Right hindlimb (tissue), 1 donor: ENCODE data around the gene RHBDL1.

Experiments
- DNase-seq: peaks from one replicate; pipeline ENCODE4 v3.0.0-alpha.2; 2018

Gene RHBDL1

GRCh38 chr16:674968-675883 lies at the start of gene RHBDL1:
RHBDL1 (plus strand) TSS chr16:675671; CDS start chr16:675791, 120 bp downstream.
- no peak for DNase-seq

- DNase-seq = no peak
These were observed 49.3 kb upstream of the RHBDL1 start for GRCh38 chr16:625977-626765.

GRCh38 chr16:626787-627453 lies 48.6 kb upstream of the RHBDL1 start:
- DNase-seq = no peak

- DNase-seq = peak; percentile 32
These were observed 47.8 kb upstream of the RHBDL1 start for GRCh38 chr16:627454-628239.

- peak; percentile 15 for DNase-seq
These were observed 47.0 kb upstream of the RHBDL1 start for GRCh38 chr16:628321-629061.

- DNase-seq = peak; percentile 79
These were observed 46.2 kb upstream of the RHBDL1 start for GRCh38 chr16:629185-629832.

- no peak for DNase-seq
These were observed 45.6 kb upstream of the RHBDL1 start for GRCh38 chr16:629833-630248.

GRCh38 chr16:630249-630814 lies 45.1 kb upstream of the RHBDL1 start:
- DNase-seq = no peak

GRCh38 chr16:630815-631405 lies 44.6 kb upstream of the RHBDL1 start, which contains the start of gene WFIKKN1:
WFIKKN1 (plus strand) TSS chr16:630985; CDS start chr16:631254, 269 bp downstream.
- no peak for DNase-seq

- DNase-seq = no peak
These were observed 43.6 kb upstream of the RHBDL1 start for GRCh38 chr16:631808-632358.

GRCh38 chr16:632486-633335 lies 42.8 kb upstream of the RHBDL1 start:
- no peak for DNase-seq

- no peak for DNase-seq
These were observed 42.0 kb upstream of the RHBDL1 start for GRCh38 chr16:633336-634050.

GRCh38 chr16:634051-634670 lies 41.3 kb upstream of the RHBDL1 start:
- DNase-seq = no peak

- no peak for DNase-seq
These were observed 40.5 kb upstream of the RHBDL1 start for GRCh38 chr16:634996-635395.

GRCh38 chr16:635573-636205 lies 39.8 kb upstream of the RHBDL1 start:
- DNase-seq = no peak

- DNase-seq = peak; percentile 96
These were observed 39.0 kb upstream of the RHBDL1 start, which contains the start of gene METTL26 for GRCh38 chr16:636206-637080. METTL26 (minus strand) TSS chr16:636305; CDS start chr16:636290, 15 bp downstream.
